HG03571 (cell line): ENCODE data around the gene ZNF652.
A peak's percentile ranks its signal among the peaks of the same experiment; 100 is the strongest.

Experiments used
- ATAC-seq: cut with Tn5 transposase; IDR thresholded peaks from one replicate; pipeline ENCODE4 v1.9.1; 2021; ENCODE audit not compliant: unreplicated experiment

The ZNF652 gene

GRCh38 chr17:49359990-49360795 lies 1.9 kb downstream of the ZNF652 start:
- ATAC-seq = no peak

GRCh38 chr17:49358641-49359247 lies 3.3 kb downstream of the ZNF652 start:
- no peak for ATAC-seq

GRCh38 chr17:49357516-49357915 lies 4.5 kb downstream of the ZNF652 start:
- no peak for ATAC-seq

GRCh38 chr17:49356320-49356719 lies 5.7 kb downstream of the ZNF652 start:
- ATAC-seq = no peak

GRCh38 chr17:49353607-49354006 lies 8.4 kb downstream of the ZNF652 start:
- ATAC-seq = no peak

- no peak for ATAC-seq
Measured at GRCh38 chr17:49352587-49353154, 9.4 kb downstream of the ZNF652 start.

GRCh38 chr17:49351572-49352140 lies 10.4 kb downstream of the ZNF652 start:
- ATAC-seq = no peak

- ATAC-seq = no peak
Measured at GRCh38 chr17:49349541-49349940, 12.5 kb downstream of the ZNF652 start.

GRCh38 chr17:49344914-49345313 lies 17.1 kb downstream of the ZNF652 start:
- no peak for ATAC-seq

GRCh38 chr17:49343273-49343672 lies 18.8 kb downstream of the ZNF652 start:
- no peak for ATAC-seq

GRCh38 chr17:49342575-49342936 lies 19.5 kb downstream of the ZNF652 start:
- peak; percentile 31 for ATAC-seq

- ATAC-seq = no peak
Measured at GRCh38 chr17:49341356-49341755, 20.7 kb downstream of the ZNF652 start.

GRCh38 chr17:49339354-49339753 lies 22.7 kb downstream of the ZNF652 start:
- ATAC-seq = no peak

GRCh38 chr17:49338883-49339282 lies 23.2 kb downstream of the ZNF652 start:
- ATAC-seq = no peak

GRCh38 chr17:49337884-49338283 lies 24.2 kb downstream of the ZNF652 start:
- ATAC-seq = no peak

- ATAC-seq = no peak
Measured at GRCh38 chr17:49334744-49335512, 27.1 kb downstream of the ZNF652 start.

GRCh38 chr17:49333804-49334203 lies 28.2 kb downstream of the ZNF652 start:
- no peak for ATAC-seq

- no peak for ATAC-seq
Measured at GRCh38 chr17:49327835-49328784, 33.9 kb downstream of the ZNF652 start.

GRCh38 chr17:49325980-49326379 lies 36.1 kb downstream of the ZNF652 start:
- ATAC-seq = no peak

GRCh38 chr17:49318435-49318965 lies 43.5 kb downstream of the ZNF652 start:
- no peak for ATAC-seq
